Activated T-cell treated with anti-CD3 and anti-CD28 coated beads for 4 hours (primary cell): Measurements from ENCODE around the gene PCBP2.

Experiments
- DNase-seq: peaks from one replicate; pipeline ENCODE4 v3.0.0-alpha.2; 2020

The PCBP2 gene

DNA sequence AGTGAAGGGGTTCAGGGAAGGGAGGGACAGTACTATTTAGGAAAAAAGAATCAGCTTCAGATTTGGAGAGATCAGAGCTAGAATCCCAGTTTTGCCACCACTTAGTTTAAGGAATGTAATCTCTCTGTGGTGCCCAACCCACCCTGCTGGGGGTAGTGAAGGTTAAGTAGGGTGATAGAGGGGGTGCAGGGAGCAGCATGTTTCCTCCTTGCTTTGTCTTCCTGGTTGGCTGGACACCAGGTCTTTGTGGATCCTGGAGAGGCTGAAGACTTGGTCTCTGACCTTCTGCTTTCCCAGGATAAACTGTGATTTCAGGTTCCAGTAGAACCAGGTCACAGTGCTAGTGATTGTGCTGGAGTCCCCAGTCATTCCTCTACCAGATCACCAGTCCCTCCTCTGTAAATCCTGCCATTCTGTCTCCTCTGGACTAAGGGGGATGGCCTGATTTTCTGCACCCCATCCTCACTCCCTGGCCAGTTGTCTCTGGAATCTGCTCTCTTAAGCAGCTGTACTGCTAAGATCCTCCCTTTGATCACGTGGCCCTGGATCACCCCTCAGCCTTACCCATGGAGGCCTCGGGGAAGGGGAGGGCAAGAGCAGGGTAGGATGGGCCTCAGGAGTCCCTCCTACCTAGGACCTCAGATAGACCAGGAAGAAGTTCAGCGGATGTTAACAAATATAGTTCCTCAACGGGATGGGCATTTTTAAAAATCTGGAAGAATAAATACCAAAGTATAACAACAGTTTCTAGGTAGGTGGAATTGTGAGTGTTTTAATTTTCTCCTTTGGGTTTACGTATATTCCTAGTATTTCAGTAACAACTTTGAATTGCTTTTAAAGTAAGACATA, 44.2 kb downstream of the PCBP2 start:
- no peak for DNase-seq

DNA sequence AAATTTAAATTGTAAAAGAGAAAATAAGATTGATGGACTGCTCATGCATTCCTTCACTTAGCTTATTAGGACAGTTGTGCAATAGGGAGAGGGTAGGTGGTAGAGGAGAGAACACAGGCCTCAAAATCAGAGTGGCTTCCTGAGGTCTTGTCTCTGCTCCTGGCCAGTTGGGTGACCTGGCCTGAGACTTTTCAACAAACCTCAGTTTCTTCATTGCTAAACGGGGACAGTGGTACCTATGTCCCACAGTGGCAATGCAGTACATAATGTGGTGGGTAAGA, 44.8 kb downstream of the PCBP2 start:
- DNase-seq = no peak

DNA sequence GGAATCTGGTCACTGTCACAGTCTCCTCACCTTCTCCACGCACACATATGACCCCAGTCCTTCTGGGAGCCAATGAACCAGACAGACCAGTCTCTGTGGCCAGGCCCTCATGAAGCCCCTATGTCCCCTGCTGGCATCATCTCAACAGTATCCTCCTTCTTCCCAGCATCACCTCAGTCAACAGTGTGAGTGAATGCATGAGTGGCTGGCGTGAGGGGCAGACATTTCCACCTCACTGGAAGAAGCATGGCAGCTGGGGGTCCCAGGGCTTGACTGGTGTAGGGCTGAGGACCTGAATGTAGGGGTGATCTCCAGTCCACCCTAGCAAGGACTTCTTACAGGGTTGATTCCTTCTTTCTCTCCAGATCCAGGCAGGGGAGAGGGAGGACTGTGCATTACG, 45.6 kb downstream of the PCBP2 start:
- DNase-seq = no peak

DNA sequence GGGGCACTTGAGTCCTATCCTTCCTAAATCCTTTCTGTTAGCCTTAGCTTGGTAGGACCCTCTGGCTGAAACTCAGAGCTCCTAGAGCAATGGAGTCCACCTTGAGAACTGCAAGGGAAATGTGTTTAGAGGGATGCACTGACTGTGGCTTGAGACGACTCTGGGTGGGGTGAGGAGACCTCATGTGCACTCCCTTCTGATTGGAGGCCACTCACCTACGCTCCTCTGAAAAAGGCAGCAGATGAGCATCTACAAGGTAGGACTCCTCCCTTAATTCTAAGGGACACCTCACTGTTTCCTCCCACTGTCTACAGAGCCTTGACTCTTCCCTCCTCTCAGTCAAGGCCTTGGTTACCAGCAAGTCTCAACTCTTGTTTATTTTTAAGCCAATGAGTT, 46.3 kb downstream of the PCBP2 start:
- no peak for DNase-seq

DNA sequence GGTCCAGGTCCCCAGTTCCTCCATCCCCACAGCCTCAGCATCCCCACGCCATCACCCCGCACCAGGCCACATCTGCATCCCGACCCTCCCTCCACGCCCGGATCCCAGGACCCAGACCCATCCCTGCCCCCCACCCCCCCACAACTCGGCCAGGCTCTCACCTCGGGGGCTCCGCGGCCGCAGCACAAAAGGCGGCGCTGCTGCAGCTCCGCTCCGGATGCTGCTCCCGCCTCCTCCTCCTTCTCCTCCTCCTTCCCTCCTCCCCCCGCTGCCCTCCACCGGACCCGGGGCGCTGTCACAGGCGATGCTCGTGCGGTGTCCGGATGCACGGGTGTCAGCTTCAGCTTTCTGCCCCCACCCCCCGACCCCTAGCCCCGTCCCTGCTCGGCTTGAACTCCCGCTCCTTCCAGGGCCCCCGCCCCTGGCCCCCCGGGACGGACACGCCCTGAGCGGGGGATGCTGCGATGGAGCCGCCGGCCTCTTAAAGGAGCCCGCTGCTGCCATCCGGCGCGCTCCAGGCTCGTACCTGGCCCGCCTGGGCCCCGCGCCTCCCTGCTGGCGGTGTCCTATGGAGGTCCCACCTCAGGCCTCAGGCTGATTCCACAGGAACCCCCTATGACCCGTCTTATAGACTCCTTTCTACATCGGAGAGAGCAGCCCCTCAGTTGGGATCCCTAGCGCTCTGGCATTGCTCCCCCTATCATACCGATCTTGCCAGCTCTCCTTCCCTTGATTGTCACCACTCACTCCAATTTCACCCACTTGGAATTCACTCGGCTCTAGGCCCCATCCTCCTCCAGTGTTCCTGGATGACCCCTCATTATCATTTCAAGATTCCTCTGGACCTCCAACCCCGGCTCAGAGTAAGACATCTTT, 47.6 kb downstream of the PCBP2 start, which contains the start of gene MAP3K12:
TSS of gene MAP3K12 (minus strand) at position 193 of the 876 bp plus-strand sequence. CDS start 12,067 bp downstream, outside the sequence.
- peak; percentile 28 for DNase-seq

DNA sequence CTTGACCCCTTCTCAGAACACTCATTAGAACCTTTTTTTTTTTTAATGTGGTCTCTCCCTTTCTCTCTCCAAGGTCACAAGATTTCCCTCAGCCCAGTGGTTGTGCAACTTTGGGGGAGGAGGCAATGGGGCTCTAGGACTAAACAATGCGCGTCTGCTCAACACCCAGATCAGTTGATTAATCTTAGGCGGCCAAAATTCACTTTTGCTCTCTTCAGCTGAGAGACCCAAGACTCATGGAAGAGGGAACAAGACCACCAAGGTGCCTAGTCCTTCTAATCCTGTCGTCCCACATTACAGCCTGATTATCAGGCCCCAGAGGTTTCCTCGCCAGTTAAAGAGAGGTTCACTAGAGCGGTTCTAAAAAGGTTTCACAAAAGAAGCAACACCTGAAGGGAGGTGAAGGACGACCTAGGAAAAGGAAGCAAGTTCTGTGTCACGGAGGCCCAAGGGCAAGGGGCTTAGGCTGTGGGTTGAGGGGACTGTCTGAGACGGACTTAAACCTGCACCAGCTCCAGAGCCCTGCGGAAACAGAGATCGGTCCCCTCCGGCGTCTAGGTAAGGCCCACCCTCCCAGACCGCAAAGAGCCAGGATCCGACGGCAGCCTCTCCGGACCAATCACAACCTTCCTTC, 48.4 kb downstream of the PCBP2 start:
- no peak for DNase-seq

DNA sequence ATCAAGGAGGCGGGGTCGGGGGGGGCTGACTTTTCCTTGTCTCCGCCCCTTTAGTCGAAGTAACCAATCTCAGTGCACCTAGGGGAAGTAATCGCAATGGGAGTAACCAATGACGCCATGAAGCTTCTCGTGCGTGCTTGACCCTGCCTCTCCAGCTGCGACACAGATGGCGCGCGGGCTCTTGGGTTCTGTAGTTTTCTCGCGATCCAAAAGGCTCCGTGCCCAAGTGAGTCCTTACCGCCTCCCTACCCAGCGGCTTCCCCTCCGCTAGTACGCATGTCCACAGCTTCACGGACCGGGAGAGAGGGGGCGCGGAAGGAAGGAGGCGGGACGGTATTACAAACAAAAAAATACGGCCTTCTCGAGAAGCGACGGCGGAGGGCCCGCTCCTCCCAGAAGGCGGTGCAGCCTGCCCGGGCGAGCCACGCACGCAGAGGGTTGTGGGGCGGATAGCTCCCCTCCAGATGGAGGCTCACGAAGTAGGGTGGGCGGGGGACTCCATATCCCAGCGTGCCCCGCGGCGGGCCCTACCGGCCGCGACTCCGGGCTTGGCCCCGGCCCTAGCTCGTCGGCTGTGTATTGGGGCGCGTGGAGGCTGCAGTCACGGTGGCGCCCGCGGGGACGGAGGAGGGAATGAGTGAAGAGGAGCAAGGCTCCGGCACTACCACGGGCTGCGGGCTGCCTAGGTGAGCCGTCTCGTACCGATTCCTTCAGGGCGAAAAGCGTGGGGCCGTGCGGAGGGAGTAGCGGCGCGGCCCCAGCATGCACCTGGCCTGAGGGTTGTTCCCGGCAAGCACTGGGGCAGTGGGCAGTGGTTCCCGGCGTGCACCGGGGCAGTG, 49.1 kb downstream of the PCBP2 start, which contains the start of gene TARBP2:
TSS of gene TARBP2 (plus strand) at position 508 of the 839 bp plus-strand sequence. CDS start at position 634, 126 bp downstream.
- peak; percentile 98 for DNase-seq

DNA sequence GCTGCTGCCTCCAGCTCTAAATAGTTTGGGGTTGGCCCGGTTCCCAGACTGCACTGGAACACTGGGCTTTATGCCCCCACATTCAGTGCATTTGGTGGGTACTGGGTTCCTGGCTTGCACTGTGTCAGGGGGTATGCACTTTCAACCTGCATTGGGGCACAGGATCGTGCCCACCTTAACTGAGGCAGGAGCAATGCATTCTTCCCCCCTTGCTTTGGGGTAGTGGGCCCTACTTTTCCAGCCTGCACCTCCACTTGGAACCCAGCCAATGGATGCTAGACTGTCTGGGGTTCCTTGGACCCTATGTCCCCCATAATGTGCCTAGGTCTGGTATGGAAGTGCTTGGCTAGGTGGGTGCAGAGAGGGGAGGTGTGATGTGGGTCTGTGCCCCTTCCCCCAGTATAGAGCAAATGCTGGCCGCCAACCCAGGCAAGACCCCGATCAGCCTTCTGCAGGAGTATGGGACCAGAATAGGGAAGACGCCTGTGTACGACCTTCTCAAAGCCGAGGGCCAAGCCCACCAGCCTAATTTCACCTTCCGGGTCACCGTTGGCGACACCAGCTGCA, 49.8 kb downstream of the PCBP2 start:
- DNase-seq = no peak

DNA sequence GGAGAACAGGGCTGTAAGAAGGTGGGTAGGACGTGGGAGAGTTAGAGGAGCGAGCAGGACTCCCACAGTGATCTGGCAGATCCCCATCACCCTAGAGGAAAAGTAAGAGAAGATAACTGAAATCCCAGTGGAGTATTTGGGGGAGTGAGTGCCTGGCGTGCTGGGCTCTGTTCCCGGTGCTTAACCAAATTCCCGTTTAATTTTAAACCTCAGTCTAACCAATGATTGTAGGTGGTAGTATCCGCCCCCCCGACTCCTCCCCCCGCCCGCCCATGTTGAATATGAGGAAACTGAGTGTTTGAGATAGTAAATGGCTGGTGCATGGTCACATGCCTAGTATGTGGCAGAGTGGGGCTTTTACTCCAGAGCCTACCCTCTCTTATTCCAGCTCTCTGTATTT, 50.4 kb downstream of the PCBP2 start:
- DNase-seq = no peak

DNA sequence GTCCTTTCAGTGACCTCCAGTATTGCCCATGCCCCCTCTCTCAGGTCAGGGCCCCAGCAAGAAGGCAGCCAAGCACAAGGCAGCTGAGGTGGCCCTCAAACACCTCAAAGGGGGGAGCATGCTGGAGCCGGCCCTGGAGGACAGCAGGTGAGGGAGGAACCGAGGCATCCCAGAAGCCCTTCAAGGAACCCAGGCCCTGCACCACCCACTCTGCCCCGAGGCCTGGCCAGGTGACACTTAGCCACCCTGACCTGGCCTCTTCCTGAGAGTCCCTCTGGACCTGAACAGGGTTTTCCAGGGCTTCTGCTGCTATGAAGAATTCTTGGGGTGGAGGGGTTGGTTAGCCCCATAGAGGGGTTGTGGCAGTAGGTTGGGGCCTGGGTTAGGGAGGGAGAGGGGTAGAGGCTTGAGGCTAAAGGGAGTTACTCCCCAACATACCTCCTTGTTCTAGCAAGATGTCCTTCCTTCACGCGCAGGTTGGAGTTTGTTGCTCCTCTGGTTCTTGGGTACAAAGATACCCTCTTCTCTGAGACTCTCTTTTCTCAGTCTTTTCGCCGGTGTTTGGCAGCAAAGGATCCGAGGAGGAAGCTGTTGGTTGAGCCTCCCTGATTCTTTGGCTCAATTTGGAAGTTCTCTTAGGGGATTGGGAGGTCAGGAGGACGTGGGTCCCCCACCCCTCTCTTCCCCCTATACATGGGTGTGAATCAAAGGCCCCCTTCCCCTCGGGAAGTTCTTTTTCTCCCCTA, 51.3 kb downstream of the PCBP2 start:
- no peak for DNase-seq

DNA sequence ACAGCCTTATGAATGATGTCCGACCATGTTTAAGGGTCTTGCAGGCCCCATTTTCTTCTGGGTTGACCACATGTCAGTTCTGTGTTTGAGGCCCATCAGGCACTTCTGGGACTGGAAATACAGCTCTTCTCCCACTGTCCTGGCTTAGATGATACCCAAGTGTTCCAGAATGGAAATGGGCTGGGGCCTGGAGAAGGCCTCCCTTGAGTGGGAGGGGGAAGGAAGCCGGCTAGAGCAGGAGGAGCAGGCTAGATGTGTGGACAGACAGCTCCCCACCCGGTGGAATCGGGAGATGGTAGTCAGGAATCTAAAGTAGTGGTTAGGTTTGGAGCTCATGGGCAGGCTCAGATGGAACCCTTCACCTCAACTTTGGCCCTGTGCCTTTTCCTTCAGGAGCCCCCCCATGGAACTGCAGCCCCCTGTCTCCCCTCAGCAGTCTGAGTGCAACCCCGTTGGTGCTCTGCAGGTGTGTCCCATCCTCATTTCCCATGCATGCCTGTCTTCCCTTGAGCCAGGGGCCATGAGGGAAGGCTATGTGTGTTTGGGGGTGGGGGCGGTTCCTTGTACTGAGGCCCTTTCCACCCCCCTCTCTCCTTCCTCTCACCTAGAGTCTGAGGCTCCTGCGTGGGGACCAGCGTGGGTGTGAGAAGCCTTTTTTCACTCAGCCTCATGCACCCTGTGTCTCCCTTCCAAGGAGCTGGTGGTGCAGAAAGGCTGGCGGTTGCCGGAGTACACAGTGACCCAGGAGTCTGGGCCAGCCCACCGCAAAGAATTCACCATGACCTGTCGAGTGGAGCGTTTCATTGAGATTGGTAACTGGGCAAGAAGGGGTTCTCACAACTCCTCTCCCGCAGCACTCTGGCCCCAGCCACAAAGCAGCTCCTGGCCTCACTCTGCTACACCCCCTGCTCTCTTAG, 52.4 kb downstream of the PCBP2 start:
- DNase-seq = no peak

DNA sequence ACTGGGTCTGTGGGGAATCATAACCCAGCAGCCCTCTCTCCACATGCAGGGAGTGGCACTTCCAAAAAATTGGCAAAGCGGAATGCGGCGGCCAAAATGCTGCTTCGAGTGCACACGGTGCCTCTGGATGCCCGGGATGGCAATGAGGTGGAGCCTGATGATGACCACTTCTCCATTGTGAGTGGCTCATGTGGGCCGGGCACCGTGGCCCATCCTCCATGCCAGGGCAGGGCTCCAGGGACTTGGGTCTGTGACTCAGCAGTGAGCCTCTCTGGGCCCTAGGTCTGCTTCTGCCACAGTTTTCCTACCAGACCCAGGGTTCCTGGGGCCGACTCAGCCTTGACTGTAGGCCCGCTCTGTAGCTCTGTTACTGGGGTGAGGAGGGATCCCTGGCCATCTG, 53.2 kb downstream of the PCBP2 start:
- DNase-seq = no peak

DNA sequence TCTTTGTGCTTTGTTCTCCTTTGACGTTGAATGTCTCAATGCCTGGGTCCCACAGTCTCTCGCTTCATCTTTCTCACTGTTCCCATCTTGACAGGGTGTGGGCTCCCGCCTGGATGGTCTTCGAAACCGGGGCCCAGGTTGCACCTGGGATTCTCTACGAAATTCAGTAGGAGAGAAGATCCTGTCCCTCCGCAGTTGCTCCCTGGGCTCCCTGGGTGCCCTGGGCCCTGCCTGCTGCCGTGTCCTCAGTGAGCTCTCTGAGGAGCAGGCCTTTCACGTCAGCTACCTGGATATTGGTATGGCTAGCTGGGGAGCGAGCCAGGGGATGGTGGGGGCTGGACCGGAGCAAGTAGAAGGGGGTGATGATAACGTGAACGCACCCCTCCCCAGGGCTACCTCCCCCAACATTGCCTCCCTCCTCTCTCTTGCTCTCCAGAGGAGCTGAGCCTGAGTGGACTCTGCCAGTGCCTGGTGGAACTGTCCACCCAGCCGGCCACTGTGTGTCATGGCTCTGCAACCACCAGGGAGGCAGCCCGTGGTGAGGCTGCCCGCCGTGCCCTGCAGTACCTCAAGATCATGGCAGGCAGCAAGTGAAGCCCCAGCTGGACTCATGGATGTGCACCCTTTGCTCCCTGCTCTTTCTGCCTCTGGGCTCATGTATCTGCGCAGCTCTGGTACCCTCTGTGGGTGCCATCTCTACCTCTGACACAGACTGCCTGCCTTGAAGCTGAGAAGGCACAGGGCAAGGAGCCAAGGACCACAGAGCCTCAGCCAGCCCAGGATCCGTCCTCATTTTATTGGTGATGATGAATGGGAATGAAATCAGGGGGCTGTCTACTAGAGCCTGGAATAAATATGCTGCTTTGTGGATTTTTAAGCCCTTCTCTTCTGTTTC, 53.9 kb downstream of the PCBP2 start:
- DNase-seq = no peak

DNA sequence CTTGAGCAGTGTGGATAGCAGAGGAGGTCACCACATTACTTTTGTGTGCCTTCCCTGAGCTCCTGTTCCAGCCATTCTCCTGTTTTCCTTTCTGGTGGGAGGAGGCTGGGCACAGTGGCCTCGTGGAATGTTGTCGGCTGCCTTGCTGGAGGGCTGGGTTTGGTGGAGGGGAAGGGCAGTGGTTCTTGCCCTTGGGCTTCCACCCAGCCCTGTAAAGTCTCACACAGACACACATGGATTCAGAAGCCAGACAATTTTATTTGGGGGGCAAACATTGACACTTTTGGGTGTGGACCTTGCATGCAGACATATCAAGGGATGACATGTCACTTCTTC, 54.5 kb downstream of the PCBP2 start:
- no peak for DNase-seq

DNA sequence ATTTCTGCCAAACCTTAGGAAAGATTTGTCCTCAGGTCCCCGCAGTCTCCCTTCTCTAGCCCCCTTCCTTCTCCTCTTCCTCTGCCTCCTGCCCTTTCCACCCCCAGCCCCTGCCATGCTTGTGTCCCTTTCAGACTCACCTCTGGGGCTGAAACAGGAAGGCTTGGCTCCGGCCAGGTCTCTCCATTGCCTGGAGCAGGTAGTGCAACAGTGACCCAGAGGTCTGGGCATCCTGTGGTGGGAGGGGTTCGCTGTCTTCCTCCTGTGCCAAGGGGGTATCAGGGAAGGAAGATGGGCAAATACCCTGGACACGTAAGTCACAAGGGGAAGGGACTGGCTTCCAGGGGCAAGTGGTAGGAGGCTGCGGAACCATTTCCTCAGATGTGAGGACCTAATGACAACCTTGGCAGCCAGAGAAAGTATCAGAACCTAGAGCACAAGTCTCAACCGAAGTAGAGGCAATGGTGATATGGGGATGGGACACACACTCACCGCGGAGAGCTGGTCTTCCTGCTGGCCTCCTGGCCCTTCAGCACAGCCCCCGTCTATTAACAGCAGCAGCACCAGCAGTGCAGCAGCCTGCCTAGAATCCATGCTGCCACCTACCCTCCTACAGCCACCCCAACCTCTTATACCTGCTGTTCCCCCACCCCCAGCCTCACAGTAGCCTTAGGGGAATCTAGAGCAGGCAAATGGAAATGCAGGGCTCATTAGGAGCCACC, 55.1 kb downstream of the PCBP2 start, which contains the start of gene NPFF:
TSS of gene NPFF (minus strand) at position 604 of the 722 bp plus-strand sequence. CDS start at position 594, 10 bp downstream.
- no peak for DNase-seq

DNA sequence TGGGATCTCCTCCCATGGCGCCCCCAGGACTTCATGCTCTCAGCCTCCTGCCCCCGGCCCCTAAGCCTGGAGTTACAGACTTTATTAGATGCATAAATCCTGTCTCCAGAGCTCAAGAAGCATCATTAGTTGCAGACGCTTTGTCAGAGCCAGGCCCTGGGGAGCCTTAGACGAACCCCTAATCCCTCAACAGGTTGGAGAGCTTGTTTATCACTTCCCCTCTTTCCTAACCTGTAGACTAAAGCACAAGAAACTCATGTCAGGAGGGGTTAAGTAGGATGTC, 55.6 kb downstream of the PCBP2 start:
- DNase-seq = no peak

DNA sequence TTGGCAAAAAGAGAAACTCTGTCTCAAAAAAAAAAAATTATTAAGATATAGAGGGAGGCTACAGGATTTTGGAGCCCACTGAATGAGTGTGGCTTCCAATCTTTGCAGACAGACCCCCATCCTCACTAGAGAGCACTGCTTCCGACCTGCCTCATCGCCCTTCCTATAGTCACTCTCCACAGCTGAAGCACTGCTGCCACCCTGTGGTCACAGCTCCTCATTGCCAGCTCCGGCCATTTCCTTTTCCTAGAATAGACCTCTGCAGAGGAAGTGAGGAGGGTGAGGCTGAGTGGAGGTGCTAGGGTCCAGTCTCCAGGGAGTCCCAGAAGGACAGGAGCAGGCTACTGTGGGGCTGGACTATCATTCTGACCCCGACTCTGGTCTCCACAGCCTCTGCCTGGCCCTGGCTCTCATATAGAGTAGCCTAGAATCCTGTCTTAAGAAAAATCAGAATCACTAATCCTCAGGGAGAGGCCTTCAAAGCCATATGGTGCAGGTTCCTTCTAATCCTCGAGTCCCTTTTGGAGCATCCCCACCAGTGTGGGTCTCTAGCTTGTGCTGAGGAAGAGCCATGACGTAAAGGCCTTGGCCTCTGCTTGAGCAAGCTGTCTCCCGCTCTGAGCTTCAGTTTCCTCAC, 56.8 kb downstream of the PCBP2 start:
- peak; percentile 81 for DNase-seq

DNA sequence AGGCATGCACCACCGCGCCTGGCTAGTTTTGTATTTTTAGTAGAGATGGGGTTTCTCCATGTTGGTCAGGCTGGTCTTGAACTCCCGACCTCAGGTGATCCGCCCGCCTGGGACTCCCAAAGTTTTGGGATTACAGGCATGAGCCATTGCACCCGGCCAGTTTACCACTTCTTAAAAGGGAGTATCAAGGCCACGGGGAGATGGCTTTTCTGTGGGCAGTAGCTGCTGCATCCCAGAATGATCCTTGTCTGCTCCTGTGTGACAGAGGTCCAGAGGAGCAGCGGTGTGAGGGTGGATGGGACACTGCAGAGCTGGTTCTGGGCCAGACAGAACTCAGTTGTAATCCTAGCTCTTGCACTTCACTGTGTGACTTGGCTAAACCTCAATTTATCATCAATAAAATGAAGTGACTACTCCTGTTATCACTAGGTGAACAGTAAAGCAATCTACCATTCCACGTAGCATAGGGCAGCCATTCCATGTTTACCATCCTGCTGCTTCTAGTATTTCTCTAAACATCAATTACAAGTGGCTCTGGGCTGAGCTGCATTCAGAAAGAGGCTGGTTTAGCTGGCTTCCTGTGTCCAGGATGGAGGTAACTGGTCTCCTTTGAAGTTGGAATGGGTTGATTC, 58.4 kb downstream of the PCBP2 start:
- DNase-seq = no peak
